ENCODE data around the gene DNMT3L.
A peak's percentile ranks its signal among the peaks of the same experiment; 100 is the strongest.

The DNMT3L gene

GRCh38 chr21:44263768-44264167 is 2.1 kb upstream of the DNMT3L start:
- Histone ChIP-seq H3K36me3 (no peaks in the 10 kb centered on the region), H3K27ac (peak overlapping the region; percentile 81), H3K4me2 (peak overlapping the region; percentile 85), H3K27me3 (no peaks in the 10 kb centered on the region), H3K4me1 (peaks cover 67% of the 10 kb centered on the region), H3K9ac (no peak overlapping the region), H3K9me3 (no peaks in the 10 kb centered on the region), H3K4me3 (no peak overlapping the region), H4K20me1 (no peaks in the 10 kb centered on the region)
- TF ChIP-seq Cebpa-rat (IDR thresholded peaks at IDR 0.05), result no peak

- H3K4me3 ChIP-seq, result no peak overlapping the region
- peak overlapping the region; percentile 67 for H3K9ac ChIP-seq
- TF ChIP-seq Cebpa-rat (IDR thresholded peaks at IDR 0.05), result no peak
- no peaks in the 10 kb centered on the region for H3K9me3 ChIP-seq
- peak overlapping the region; percentile 85 for H3K4me2 ChIP-seq
- H3K27ac ChIP-seq, result peak overlapping the region; percentile 81
- no peaks in the 10 kb centered on the region for H3K27me3 ChIP-seq
- H3K4me1 ChIP-seq, result peaks cover 67% of the 10 kb centered on the region
- H3K36me3 ChIP-seq, result no peaks in the 10 kb centered on the region
- H4K20me1 ChIP-seq, result no peaks in the 10 kb centered on the region
Observed at GRCh38 chr21:44263221-44263760, 1.6 kb upstream of the DNMT3L start.

- no peak for TF ChIP-seq Cebpa-rat (IDR thresholded peaks at IDR 0.05)
- Histone ChIP-seq H3K4me1 (peaks cover 63% of the 10 kb centered on the region), H3K9ac (no peak overlapping the region), H3K4me3 (no peak overlapping the region), H3K27me3 (no peaks in the 10 kb centered on the region), H4K20me1 (no peaks in the 10 kb centered on the region), H3K27ac (no peak overlapping the region), H3K9me3 (no peaks in the 10 kb centered on the region), H3K36me3 (no peaks in the 10 kb centered on the region), H3K4me2 (no peak overlapping the region)
Observed at GRCh38 chr21:44262338-44263056, 800 bp upstream of the DNMT3L start.

GRCh38 chr21:44260791-44261631 is 686 bp downstream of the DNMT3L start:
- Histone ChIP-seq H3K27ac (no peak overlapping the region), H3K4me3 (no peak overlapping the region), H3K9ac (no peak overlapping the region), H3K9me3 (no peaks in the 10 kb centered on the region), H3K4me2 (0 out of 2 replicates have a peak overlapping the region, but pooled peaks have one; percentile 19), H3K4me1 (peaks cover 55% of the 10 kb centered on the region), H4K20me1 (no peaks in the 10 kb centered on the region), H3K27me3 (no peaks in the 10 kb centered on the region), H3K36me3 (no peaks in the 10 kb centered on the region)
- no peak for TF ChIP-seq Cebpa-rat (IDR thresholded peaks at IDR 0.05)

GRCh38 chr21:44260066-44260465 is 1.6 kb downstream of the DNMT3L start:
- Histone ChIP-seq H3K27ac (no peak overlapping the region), H3K27me3 (no peaks in the 10 kb centered on the region), H3K36me3 (no peaks in the 10 kb centered on the region), H3K4me3 (no peak overlapping the region), H4K20me1 (no peaks in the 10 kb centered on the region), H3K9me3 (no peaks in the 10 kb centered on the region), H3K4me2 (no peak overlapping the region), H3K9ac (no peak overlapping the region), H3K4me1 (peaks cover 55% of the 10 kb centered on the region)
- no peak for TF ChIP-seq Cebpa-rat (IDR thresholded peaks at IDR 0.05)

GRCh38 chr21:44259082-44259705 is 2.5 kb downstream of the DNMT3L start:
- no peaks in the 10 kb centered on the region for H3K27me3 ChIP-seq
- H3K9me3 ChIP-seq, result no peaks in the 10 kb centered on the region
- H3K4me2 ChIP-seq, result no peak overlapping the region
- no peak overlapping the region for H3K9ac ChIP-seq
- no peak for TF ChIP-seq Cebpa-rat (IDR thresholded peaks at IDR 0.05)
- H4K20me1 ChIP-seq, result no peaks in the 10 kb centered on the region
- no peak overlapping the region for H3K27ac ChIP-seq
- peaks cover 55% of the 10 kb centered on the region for H3K4me1 ChIP-seq
- H3K36me3 ChIP-seq, result no peaks in the 10 kb centered on the region
- no peak overlapping the region for H3K4me3 ChIP-seq

GRCh38 chr21:44258056-44258725 is 3.5 kb downstream of the DNMT3L start:
- Histone ChIP-seq H3K4me2 (no peak overlapping the region), H3K27ac (no peak overlapping the region), H3K9me3 (no peaks in the 10 kb centered on the region), H4K20me1 (no peaks in the 10 kb centered on the region), H3K4me1 (peaks cover 52% of the 10 kb centered on the region), H3K27me3 (no peaks in the 10 kb centered on the region), H3K9ac (no peak overlapping the region), H3K36me3 (no peaks in the 10 kb centered on the region), H3K4me3 (no peak overlapping the region)
- TF ChIP-seq Cebpa-rat (IDR thresholded peaks at IDR 0.05), result no peak

GRCh38 chr21:44255511-44255981 is 6.2 kb downstream of the DNMT3L start:
- no peak for TF ChIP-seq Cebpa-rat (IDR thresholded peaks at IDR 0.05)
- H3K27ac ChIP-seq, result no peak overlapping the region
- H3K4me3 ChIP-seq, result no peak overlapping the region
- peaks cover 40% of the 10 kb centered on the region for H3K4me1 ChIP-seq
- H4K20me1 ChIP-seq, result no peaks in the 10 kb centered on the region
- H3K9me3 ChIP-seq, result no peaks in the 10 kb centered on the region
- H3K4me2 ChIP-seq, result peak overlapping the region; percentile 71
- H3K27me3 ChIP-seq, result no peaks in the 10 kb centered on the region
- H3K9ac ChIP-seq, result no peak overlapping the region
- H3K36me3 ChIP-seq, result no peaks in the 10 kb centered on the region

All from BLaER1 (cell line).